Lung (tissue), 12 donors: Measurements from ENCODE around the gene TRPM7. TPM values are rescaled to one million over a fixed set of nuclear protein-coding genes. Genes with fewer than 3 reads are reported as not detected.
"Not testable (repeated sequence)": the region's sequence is repeated elsewhere in the genome, so short reads cannot be mapped to it uniquely, and the experiment has no call there.

Source experiments
- ATAC-seq: fragments of 200-7000 bp; cut with Tn5 transposase; one replicate; pipeline ENCODE4 v1.9.1; 2020; ENCODE audit warnings: moderate number of reproducible peaks; ENCODE audit not compliant: insufficient read depth, low FRiP score
- DNase-seq, 3 donors: peaks; one replicate each; pipeline ENCODE4 v3.0.0-alpha.2; 2013 to 2017
- H3K27ac ChIP-seq, 2 donors: one replicate each; pipeline ENCODE4 v1.5.1; 2013; ENCODE audit warnings: mild to moderate bottlenecking in 2 of 2, moderate library complexity in 2 of 2, control low read depth in 1 of 2, inconsistent platforms in 1 of 2, low read depth in 1 of 2, low read length in 1 of 2
- H3K27me3 ChIP-seq, 3 donors: one replicate each; pipeline ENCODE4 v1.5.1; 2013; ENCODE audit warnings: low read length in 2 of 3; ENCODE audit not compliant: control insufficient read depth in 3 of 3, insufficient read depth in 3 of 3
- H3K36me3 ChIP-seq, 4 donors: one replicate each; pipeline ENCODE4 v1.5.1; 2013; ENCODE audit warnings: low read length in 4 of 4, mild to moderate bottlenecking in 1 of 4, moderate library complexity in 1 of 4; ENCODE audit not compliant: control insufficient read depth in 4 of 4, insufficient read depth in 4 of 4
- H3K4me1 ChIP-seq, 5 donors: one replicate each; pipeline ENCODE4 v1.5.1; 2013; ENCODE audit warnings: low read length in 5 of 5, mild to moderate bottlenecking in 2 of 5, moderate library complexity in 1 of 5; ENCODE audit not compliant: control insufficient read depth in 5 of 5, insufficient read depth in 5 of 5
- H3K4me3 ChIP-seq: one replicate; pipeline ENCODE4 v1.5.1; 2013; ENCODE audit warnings: mild to moderate bottlenecking, control low read depth, moderate library complexity
- H3K9ac ChIP-seq, 2 donors: one replicate each; pipeline ENCODE4 v1.5.1; 2013; ENCODE audit warnings: low read length in 2 of 2, control low read depth in 1 of 2; ENCODE audit not compliant: insufficient read depth in 1 of 2
- H3K9me3 ChIP-seq, 4 donors: one replicate each; pipeline ENCODE4 v1.5.1; 2013; ENCODE audit warnings: low read length in 3 of 4, mild to moderate bottlenecking in 1 of 4, moderate library complexity in 1 of 4; ENCODE audit not compliant: control insufficient read depth in 4 of 4, insufficient read depth in 3 of 4
- WGBS, 2 donors: extraction: QIAGEN DNeasy Blood & Tissue Kit; methylation state at CpG; one replicate each; pipeline ENCODE4 v1.1.7; 2013; 5-methylcytosine and 5-hydroxymethylcytosine counted together
- polyA plus RNA-seq, 2 donors: library from polyadenylated mRNA; stranded (reverse); fragments of 200-250 nt; gene quantifications; one replicate each; pipeline ENCODE4 v1.2.1, GENCODE V29; 2013
- total RNA-seq, 2 donors: library from RNA; depleted of rRNA in 1 of 2; stranded (reverse); fragments of >200 nt in 1 of 2; gene quantifications; one replicate each; pipeline ENCODE4 v1.2.1, GENCODE V29; 2014 to 2021
- TF ChIP-seq, protein P1 (sequence below): IDR thresholded peaks from 2 replicates; pipeline ENCODE4 v1.5.1; 2012; ENCODE audit warnings: mild to moderate bottlenecking; ENCODE audit errors: control extremely low read depth, extremely low read depth
- donor health status: control.
- donor health status: control.
- donor health status: Bipolar disorder and iron deficiency.
- donor health status: healthy.
- donor health status: DM: yes; HTN: yes; CAD: no.

Gene TRPM7
- total and polyA plus RNA-seq, 4 donors = 9.1 to 77.7 (median 20.7) TPM

DNA sequence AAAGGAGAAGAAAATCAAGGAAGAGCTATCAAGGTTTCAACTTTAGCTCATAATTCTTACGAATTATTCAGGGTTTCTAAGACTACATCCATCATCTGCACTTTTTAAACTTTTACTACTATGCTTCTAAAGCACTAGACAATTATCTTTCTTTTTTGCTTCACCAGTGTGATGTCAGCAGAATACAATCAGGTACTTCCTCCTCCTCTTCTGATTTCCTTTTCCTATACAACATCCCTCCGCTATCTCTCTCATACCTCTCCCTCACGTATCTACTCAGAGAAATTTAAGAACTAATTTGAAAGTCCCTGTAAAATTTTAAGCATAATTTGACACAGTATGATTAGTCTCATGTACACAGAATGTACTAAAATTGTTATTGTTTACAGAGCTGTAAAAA lies 92.8 kb downstream of the TRPM7 start:
- Histone ChIP-seq H3K27ac (no peak overlapping the region), H3K27me3 (no peaks in the 10 kb centered on the region), H3K36me3 (peaks cover 12 to 40% (median 33%) of the 10 kb centered on the region in 4 donors), H3K4me1 (no peaks in the 10 kb centered on the region), H3K9me3 (no peaks in the 10 kb centered on the region), H3K9ac (no peak overlapping the region), H3K4me3 (no peak overlapping the region)
- no peak for DNase-seq
- ATAC-seq = no peak
- TF ChIP-seq, protein P1, sequence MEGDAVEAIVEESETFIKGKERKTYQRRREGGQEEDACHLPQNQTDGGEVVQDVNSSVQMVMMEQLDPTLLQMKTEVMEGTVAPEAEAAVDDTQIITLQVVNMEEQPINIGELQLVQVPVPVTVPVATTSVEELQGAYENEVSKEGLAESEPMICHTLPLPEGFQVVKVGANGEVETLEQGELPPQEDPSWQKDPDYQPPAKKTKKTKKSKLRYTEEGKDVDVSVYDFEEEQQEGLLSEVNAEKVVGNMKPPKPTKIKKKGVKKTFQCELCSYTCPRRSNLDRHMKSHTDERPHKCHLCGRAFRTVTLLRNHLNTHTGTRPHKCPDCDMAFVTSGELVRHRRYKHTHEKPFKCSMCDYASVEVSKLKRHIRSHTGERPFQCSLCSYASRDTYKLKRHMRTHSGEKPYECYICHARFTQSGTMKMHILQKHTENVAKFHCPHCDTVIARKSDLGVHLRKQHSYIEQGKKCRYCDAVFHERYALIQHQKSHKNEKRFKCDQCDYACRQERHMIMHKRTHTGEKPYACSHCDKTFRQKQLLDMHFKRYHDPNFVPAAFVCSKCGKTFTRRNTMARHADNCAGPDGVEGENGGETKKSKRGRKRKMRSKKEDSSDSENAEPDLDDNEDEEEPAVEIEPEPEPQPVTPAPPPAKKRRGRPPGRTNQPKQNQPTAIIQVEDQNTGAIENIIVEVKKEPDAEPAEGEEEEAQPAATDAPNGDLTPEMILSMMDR = no peak
- 80 to 90% methylated on average over 3 of the region's 3 CpGs for WGBS, 2 donors

DNA sequence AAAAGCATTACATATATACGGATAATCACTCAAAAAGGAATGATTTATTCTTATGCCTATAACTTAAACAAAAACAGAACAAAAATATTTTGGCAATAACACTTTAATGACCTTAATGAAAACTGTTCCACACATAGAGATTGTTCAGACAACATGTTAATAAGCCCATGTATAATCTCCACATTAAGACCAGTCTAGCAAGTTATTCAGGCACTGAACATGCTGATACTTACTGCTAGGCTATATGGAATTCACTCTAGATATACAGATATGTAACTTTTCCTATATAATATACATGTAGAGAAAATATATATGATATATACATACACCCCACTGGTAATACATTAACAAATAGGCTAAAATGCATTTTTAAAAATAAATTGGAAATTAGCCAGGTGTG lies 96.3 kb downstream of the TRPM7 start:
- 97 to 100% methylated on average over 1 of the region's 1 CpG for whole genome bisulfite sequencing, 2 donors
- H3K27ac ChIP-seq = no peak overlapping the region
- DNase-seq (no peak), ATAC-seq (no peak)
- H3K36me3 ChIP-seq = peaks cover 12 to 33% (median 30%) of the 10 kb centered on the region in 4 donors
- no peak overlapping the region for H3K4me3 ChIP-seq
- no peaks in the 10 kb centered on the region for H3K9me3 ChIP-seq
- H3K4me1 ChIP-seq = no peaks in the 10 kb centered on the region
- TF ChIP-seq, protein P1 = no peak
- H3K27me3 ChIP-seq = no peaks in the 10 kb centered on the region
- H3K9ac ChIP-seq = no peak overlapping the region

DNA sequence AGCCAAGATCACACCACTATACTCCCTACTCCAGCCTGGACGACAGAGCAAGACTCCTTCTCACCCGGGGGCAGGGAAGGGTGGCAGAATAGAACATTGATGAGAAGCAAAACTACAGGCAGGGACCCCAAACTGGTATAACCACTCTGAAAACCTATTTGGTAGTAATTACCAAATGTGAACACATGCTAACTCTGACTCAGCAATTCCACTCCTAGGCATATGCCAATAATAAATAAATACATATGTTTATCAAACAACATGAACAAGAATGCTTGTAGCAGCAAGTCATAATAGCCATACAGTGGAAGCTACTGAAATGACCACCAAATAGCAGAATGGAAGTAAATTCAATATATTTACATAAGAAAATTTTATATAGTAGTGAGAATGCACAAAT lies 109.1 kb downstream of the TRPM7 start:
- no peaks in the 10 kb centered on the region for H3K27me3 ChIP-seq
- no peak overlapping the region for H3K9ac ChIP-seq
- H3K9me3 ChIP-seq = no peaks in the 10 kb centered on the region
- TF ChIP-seq, protein P1 = no peak
- H3K4me3 ChIP-seq = no peak overlapping the region
- H3K27ac ChIP-seq = no peak overlapping the region
- DNase-seq (no peak), ATAC-seq (no peak)
- WGBS, 2 donors = 85 to 100% methylated on average over 2 of the region's 2 CpGs
- H3K4me1 ChIP-seq = no peaks in the 10 kb centered on the region
- peaks cover 9 to 35% (median 26%) of the 10 kb centered on the region in 4 donors for H3K36me3 ChIP-seq

DNA sequence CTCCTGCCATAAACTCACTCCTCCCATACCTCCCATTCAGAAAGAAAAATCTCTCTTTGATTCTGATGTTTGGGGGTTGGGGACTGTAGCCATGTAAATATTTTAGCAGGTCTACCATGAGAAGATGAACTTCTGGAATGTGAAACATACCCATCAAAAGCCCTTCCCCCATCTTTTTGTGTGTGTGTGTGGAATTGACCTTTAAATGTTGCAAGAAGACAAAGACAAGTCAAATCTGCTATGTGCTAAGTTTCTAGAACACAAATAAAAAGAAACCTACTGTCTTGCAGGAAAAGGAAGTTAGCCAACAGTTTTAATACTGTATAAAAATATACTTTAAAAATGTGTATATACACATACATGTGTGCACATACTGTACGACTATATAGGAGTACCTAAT lies 110.4 kb downstream of the TRPM7 start:
- H3K4me1 ChIP-seq = no peaks in the 10 kb centered on the region
- H3K27ac ChIP-seq = no peak overlapping the region
- no peak overlapping the region for H3K9ac ChIP-seq
- TF ChIP-seq, protein P1 = no peak
- no peak for ATAC-seq
- 58 to 90% methylated on average over 1 of the region's 1 CpG for WGBS, 2 donors
- H3K4me3 ChIP-seq = no peak overlapping the region
- peaks cover 9 to 35% (median 26%) of the 10 kb centered on the region in 4 donors for H3K36me3 ChIP-seq
- H3K27me3 ChIP-seq = no peaks in the 10 kb centered on the region
- DNase-seq = no peak
- H3K9me3 ChIP-seq = no peaks in the 10 kb centered on the region

DNA sequence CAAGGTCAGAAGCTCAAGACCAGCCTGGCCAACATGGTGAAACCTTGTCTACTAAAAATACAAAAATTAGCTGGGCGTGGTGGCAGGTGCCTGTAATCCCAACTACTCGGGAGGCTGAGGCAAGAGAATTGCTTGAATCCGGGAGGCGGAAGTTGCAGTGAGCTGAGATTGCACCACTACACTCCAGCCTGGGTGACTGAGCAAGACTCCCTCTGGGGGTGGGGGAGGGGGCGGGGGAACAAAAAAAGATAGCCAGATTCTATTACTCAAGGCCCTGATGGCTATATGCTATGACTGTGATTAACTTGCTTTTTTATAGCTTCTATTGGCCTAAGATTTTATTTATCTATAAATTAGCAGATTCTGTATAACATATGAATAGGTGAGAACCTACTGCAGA lies 112.8 kb downstream of the TRPM7 start:
- not testable (repeated sequence) for H3K4me3 ChIP-seq, H3K4me1 ChIP-seq, H3K27ac ChIP-seq, H3K9me3 ChIP-seq, H3K9ac ChIP-seq, H3K27me3 ChIP-seq, DNase-seq, ATAC-seq
- peaks cover 4 to 39% (median 24%) of the 10 kb centered on the region in 4 donors for H3K36me3 ChIP-seq
- 45 to 79% methylated on average over 5 of the region's 5 CpGs for WGBS, 2 donors
